ENCODE results near the gene ZCCHC10. TPM values are rescaled to one million over a fixed set of nuclear protein-coding genes. Genes with fewer than 3 reads are reported as not detected.

The ZCCHC10 gene
- total and polyA plus RNA-seq, 8 donors, result 20.7 to 34.6 (median 29.2) TPM

GRCh38 chr5:133051542-133052316 is 25.4 kb upstream of the ZCCHC10 start, which contains the start of gene HSPA4:
TSS of gene HSPA4 (plus strand) at chr5:133052013. CDS start at chr5:133052251, 238 bp downstream.
- Histone ChIP-seq H3K27me3 (no peaks in the 10 kb centered on the region), H3K9me3 (no peaks in the 10 kb centered on the region), H3K36me3 (no peaks in the 10 kb centered on the region), H3K4me3 (peak within 1 kb of the TSS; percentile 87 to 94), H3K27ac (peak within 1 kb of the TSS; percentile 97 to 100), H3K4me1 (peaks cover 24 to 47% of the 10 kb centered on the region in 2 donors)
- intact Hi-C loops (cut with DNase I), result no loop called here
- TF ChIP-seq CTCF (IDR thresholded peaks at IDR 0.05), result no peak
- peak; percentile 88 for ATAC-seq
- DNase-seq, result peak; percentile 97 to 100 (median 98)

- Histone ChIP-seq H3K9me3 (no peaks in the 10 kb centered on the region), H3K27me3 (no peaks in the 10 kb centered on the region), H3K4me1 (peaks cover 24 to 41% of the 10 kb centered on the region in 2 donors), H3K4me3 (peak overlapping the region; percentile 87 to 94), H3K36me3 (no peaks in the 10 kb centered on the region), H3K27ac (peak overlapping the region; percentile 97 to 100)
- intact Hi-C loops (cut with DNase I), result no loop called here
- no peak for TF ChIP-seq CTCF (IDR thresholded peaks at IDR 0.05)
- ATAC-seq (peak; percentile 4), DNase-seq (no peak)
Measured at GRCh38 chr5:133051061-133051541, 24.8 kb upstream of the ZCCHC10 start.

GRCh38 chr5:133050521-133050920 is 24.2 kb upstream of the ZCCHC10 start:
- no peaks in the 10 kb centered on the region for H3K9me3 ChIP-seq
- H3K27me3 ChIP-seq, result no peaks in the 10 kb centered on the region
- H3K27ac ChIP-seq, result peak overlapping the region; percentile 97 to 100
- no peaks in the 10 kb centered on the region for H3K36me3 ChIP-seq
- peak overlapping the region; percentile 87 to 94 for H3K4me3 ChIP-seq
- intact Hi-C loops (cut with DNase I), result no loop called here
- no peak for TF ChIP-seq CTCF (IDR thresholded peaks at IDR 0.05)
- ATAC-seq, result no peak
- DNase-seq, result no peak
- peaks cover 24 to 35% of the 10 kb centered on the region in 2 donors for H3K4me1 ChIP-seq

GRCh38 chr5:133049726-133050048 is 23.3 kb upstream of the ZCCHC10 start:
- H3K27me3 ChIP-seq, result no peaks in the 10 kb centered on the region
- intact Hi-C loops (cut with DNase I), result no loop called here
- H3K36me3 ChIP-seq, result no peaks in the 10 kb centered on the region
- no peaks in the 10 kb centered on the region for H3K9me3 ChIP-seq
- H3K27ac ChIP-seq, result peak overlapping the region in 1 of 2 donors; percentile 75
- no peak for TF ChIP-seq CTCF (IDR thresholded peaks at IDR 0.05)
- H3K4me3 ChIP-seq, result no peak overlapping the region
- H3K4me1 ChIP-seq, result peaks cover 24 to 29% of the 10 kb centered on the region in 2 donors
- DNase-seq (no peak), ATAC-seq (no peak)

GRCh38 chr5:133048993-133049725 is 22.8 kb upstream of the ZCCHC10 start:
- Histone ChIP-seq H3K27me3 (no peaks in the 10 kb centered on the region), H3K4me3 (no peak overlapping the region), H3K36me3 (no peaks in the 10 kb centered on the region), H3K9me3 (no peaks in the 10 kb centered on the region), H3K4me1 (peaks cover 24% of the 10 kb centered on the region in 2 donors), H3K27ac (peak overlapping the region in 1 of 2 donors; percentile 75)
- peak; percentile 5 for ATAC-seq
- TF ChIP-seq CTCF (IDR thresholded peaks at IDR 0.05), result no peak
- intact Hi-C loops (cut with DNase I), result no loop called here
- DNase-seq, result no peak

Measured in left lung (tissue), 10 donors.